Measurements from ENCODE around the gene ZNF254.
"Not testable (repeated sequence)": the region's sequence is repeated elsewhere in the genome, so short reads cannot be mapped to it uniquely, and the experiment has no call there.

ZNF254 gene

GRCh38 chr19:24086974-24087595 is at the start of gene ZNF254:
Gene ZNF254 (plus strand): TSS chr19:24087187. CDS start chr19:24087308, 121 bp downstream.
- DNase-seq (ENCODE audit: low spot score) = peak; percentile 94

GRCh38 chr19:24040621-24041020 is 46.4 kb upstream of the ZNF254 start:
- no peak for DNase-seq (ENCODE audit: low spot score)

DNA sequence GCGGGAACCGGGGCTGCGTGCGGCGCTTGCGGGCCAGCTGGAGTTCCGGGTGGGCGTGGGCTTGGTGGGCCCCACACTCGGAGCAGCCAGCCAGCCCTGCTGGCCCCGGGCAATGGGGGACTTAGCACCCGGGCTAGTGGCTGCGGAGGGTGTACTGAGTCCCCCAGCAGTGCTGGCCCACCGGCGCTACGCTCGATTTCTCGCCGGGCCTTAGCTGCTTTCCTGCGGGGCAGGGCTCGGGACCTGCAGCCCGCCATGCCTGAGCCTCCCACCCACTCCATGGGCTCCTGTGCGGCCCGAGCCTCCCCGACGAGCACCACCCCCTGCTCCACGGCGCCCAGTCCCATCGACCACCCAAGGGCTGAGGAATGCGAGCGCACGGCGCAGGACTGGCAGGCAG is 45.7 kb upstream of the ZNF254 start:
- not testable (repeated sequence) for DNase-seq (ENCODE audit: low spot score)

GRCh38 chr19:24046550-24046949 is 40.4 kb upstream of the ZNF254 start:
- DNase-seq (ENCODE audit: low spot score) = no peak

DNA sequence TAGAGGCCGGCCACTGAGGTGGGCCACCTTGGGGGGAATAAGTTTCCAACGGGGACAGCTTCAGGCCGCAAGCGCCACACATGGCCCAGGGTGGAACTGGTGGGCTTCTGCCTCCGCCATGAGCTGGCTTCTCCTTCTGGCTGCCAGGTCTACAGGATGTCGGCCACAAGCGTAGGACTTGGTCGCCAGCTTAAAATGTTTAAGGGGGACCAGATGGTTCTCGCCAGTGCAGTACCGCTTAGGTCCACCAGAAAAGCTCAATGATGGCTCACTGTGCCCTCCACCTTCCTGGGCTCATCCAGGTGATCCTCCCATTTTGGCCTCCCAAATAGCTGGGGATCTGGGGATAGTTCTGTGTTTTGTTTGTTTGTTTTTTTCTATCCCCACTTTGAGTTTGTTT is 38.7 kb upstream of the ZNF254 start:
- no peak for DNase-seq (ENCODE audit: low spot score)

DNA sequence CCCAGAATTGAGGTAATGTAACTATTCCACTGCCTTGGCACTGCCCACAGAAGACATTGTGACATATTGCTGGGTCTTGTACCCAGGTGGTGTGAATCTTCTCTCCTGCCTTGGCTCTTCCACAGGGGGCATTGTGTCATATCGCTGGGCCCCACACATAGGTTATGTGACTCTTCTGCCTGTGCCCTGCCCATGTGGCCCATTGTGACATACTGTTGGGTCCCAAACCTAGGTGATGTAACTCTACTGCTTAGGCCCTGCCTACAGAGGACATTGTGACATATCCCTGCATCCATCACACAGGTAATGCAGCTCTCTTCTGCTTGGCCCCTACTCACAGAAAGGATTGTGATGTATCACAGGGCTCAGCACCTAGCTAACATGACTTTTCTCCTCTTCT is 37.5 kb upstream of the ZNF254 start:
- no peak for DNase-seq (ENCODE audit: low spot score)

GRCh38 chr19:24051516-24051915 is 35.5 kb upstream of the ZNF254 start:
- DNase-seq (ENCODE audit: low spot score) = no peak

- DNase-seq (ENCODE audit: low spot score) = no peak
Measured at GRCh38 chr19:24052811-24053210, 34.2 kb upstream of the ZNF254 start.

DNA sequence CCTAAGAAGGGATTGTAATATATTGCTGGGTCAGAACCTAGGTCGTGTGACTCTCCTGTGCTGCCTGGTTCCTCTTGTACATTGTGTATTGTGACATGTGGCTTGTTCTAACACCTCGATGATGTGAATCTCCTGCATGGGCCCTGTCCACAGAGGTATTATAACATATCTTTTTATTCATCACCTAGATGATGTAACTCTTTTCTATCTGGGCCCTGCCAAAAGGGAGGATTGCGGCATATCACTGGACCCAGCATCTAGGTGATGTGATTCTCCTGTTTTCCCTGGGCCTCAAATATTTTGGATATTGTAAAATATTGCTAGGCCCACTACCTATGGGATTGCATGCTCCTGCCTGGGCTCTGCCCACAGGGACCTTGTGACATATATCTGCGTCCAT is 33.4 kb upstream of the ZNF254 start:
- no peak for DNase-seq (ENCODE audit: low spot score)

DNA sequence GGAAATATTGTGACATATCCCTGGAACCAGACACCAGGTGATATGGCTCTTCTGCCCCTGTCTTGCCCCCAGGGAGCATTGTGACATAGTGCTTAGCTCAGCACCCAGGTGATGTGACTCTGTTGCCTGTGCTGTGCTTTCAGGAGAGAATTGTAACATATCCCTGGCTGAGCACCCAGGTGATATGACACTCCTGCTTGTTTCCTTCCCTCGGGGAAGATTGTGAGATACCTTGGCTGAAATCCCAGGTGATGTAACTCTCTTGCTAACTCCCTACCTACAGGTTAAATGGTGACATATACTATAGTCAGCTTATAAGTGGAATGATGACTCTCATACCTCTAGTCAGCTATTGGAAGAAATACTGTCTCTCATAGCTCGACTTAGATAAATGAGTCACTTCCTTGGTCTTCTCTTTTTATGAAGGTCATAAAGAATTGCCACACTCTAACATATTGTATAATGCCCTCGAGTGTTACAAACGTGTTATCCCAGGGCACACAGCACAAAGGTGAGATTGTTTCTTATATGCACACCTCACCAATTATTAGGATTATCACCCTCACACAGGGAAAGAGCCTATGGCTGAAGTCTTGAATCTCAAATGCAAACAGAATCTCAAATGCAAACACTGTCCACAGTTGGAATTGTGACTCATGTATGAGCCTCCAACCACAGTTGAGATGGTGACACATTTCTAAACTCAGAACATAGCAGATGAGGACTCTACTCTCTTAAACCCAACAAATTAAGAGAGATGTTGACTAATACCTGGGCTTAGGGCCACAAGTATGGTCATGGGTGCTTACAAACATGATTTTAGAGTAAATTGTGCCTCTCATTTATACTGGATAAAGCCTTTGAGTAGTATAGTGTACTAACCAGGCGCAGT is 32.7 kb upstream of the ZNF254 start:
- DNase-seq (ENCODE audit: low spot score) = peak; percentile 47

- DNase-seq (ENCODE audit: low spot score) = no peak
Measured at GRCh38 chr19:24055548-24055947, 31.4 kb upstream of the ZNF254 start.

DNA sequence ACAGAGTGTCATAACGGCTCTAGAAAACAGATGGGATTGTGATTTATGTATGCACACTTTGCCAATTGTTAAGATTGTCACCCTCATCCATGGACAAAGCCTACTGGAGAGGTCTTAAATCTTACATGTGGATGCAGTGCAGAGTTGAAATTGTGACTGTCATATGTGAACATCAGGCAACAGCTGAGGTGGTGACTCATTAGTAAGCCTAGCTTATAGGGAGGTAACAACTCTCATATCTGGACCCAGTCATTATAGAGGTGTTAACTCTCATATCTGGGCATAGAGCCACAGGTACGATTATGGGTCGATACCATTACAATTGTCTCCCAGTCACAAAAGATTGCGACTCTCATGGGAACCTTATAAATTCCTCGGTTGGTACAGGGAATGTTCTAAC is 29.8 kb upstream of the ZNF254 start:
- no peak for DNase-seq (ENCODE audit: low spot score)

DNA sequence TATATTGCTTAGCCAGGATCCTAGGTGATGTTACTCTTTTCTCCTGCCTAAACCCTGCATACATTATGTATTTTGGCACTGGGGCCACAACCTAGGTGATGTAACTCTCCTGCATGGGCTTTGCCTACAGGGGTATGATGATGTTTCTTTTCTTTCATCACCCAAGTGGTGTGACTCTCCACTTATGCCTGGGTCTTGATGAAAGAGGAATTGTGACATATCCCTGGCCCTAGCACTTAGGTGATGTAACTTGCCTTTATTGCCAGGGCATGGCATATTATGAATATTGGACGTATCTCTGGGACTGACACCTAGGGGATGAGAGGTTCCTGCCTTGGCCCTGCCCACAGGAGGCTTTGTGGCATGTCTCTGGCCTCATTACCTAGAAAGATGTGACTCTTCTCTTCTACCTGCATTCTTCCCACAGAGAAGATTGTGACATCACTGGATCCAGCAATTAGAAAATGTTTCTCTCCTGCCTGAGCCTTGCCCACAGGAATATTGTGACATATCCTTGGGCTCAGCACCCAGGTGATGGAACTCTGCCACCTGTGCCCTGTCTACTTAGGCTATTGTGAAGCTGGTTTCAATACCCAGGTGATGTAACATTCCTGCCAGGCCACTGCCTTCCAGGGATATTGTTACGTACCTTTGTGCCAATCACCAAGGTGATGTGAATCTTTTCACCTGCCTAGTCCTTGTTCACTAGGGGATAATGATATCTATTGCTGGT is 27.3 kb upstream of the ZNF254 start:
- DNase-seq (ENCODE audit: low spot score) = no peak

DNA sequence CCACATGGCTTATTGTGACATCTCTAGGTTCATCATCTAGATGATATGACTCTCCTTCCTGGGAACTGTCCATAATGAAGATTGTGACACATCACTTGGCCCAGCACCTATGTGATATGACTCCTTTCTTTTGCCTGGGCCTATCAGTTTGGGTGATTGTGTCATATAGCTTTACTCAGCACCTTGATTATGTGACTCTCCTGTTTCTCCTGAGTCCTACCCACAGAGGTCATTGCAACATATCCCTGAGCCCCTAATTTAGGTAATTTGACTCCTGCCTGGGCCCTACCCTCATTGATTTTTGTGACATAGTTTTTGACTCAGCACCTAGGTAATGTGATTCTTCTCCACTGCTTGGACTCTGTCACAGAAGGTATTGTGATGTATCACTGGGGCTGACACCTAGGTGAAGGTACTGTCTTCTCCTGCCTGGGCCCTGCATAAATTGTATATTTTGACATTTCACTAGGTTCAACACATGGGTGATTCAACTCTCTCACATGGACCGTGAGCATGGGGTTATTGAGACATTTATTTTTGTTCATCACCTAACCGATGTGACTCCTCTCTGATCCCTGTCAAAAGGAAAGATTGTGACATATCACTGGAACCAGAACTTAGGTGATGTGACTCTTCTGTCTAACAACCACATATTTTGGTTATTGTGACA is 26.2 kb upstream of the ZNF254 start:
- DNase-seq (ENCODE audit: low spot score) = no peak

GRCh38 chr19:24062190-24062589 is 24.8 kb upstream of the ZNF254 start:
- DNase-seq (ENCODE audit: low spot score) = no peak

GRCh38 chr19:24063295-24063694 is 23.7 kb upstream of the ZNF254 start:
- DNase-seq (ENCODE audit: low spot score) = no peak

GRCh38 chr19:24064175-24064574 is 22.8 kb upstream of the ZNF254 start:
- DNase-seq (ENCODE audit: low spot score) = no peak

- DNase-seq (ENCODE audit: low spot score) = no peak
Measured at GRCh38 chr19:24065243-24065642, 21.7 kb upstream of the ZNF254 start.

DNA sequence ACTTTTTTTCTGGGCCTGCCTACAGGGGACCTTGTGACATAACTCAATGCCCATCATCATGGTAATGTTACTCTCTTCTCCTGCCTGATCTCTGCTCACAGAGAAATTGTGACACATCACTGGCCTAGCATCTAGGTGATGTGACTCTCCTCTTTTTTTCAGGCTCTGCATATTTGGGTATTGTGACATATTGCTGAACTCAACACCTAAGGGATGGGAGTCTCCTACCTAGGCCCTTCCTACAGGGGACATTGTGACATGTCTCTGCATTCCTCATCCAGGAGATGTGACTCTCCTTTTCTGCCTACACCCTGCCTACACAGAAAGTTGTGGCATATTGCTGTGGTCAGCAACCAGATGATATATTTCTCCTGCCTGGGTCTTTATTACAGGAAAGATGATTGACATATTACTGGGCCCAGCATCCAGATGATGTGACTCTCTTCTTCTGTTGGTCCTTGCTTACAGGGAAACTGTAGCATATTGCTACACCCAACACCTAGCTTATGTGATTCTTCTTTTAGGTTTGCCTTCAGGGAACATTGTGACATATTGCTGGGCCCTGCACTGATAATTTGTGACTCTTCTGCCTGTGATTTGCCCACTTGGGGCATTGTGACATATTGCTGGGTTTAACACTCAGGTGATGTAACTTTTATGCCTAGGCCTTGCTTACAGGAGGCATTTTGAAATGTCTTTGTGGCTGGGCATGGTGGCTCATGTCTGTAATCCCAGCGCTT is 21.0 kb upstream of the ZNF254 start:
- no peak for DNase-seq (ENCODE audit: low spot score)

DNA sequence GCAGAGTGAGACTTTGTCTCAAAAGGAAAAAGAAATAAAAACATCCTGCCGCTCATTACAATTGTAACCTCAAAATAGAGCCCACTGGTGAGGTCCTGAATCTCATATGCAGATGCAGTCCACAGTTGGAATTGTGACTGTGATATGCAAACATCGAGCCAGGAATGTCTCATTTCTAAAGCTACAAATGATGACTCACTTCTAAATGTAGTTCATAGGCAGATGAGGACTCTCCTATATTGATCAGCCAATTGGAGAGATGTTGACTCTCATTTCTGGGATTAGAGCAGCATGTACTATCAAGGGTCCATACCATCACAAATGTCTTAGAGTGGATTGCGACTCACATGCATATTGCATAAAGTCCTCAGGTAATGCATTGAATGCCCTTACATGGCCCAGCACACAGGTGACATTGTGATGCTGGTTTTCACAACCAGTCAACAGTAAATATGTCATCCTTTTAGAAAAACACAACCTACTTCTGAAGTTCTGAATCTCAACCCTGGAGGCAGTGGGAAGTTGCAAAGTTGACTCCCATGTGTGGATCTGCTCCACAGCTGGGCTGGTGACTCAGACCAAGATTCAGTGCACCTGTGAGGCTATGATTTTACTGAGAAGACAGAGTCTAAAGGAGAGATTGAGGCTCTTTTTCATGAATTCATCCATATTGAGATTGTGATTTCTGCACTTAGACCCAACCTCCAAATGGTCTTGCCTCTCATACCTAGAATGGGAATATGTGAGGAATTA is 16.9 kb upstream of the ZNF254 start:
- no peak for DNase-seq (ENCODE audit: low spot score)

GRCh38 chr19:24071078-24071477 is 15.9 kb upstream of the ZNF254 start:
- no peak for DNase-seq (ENCODE audit: low spot score)

Data from AG20443 (cell line).